Stimulated activated CD8-positive, alpha-beta memory T cell treated with anti-CD3 and anti-CD28 coated beads, Interleukin-7, amount 100 ng/mL, for 1 hour (primary cell): ENCODE results near the gene LRRC8D.
A peak's percentile ranks its signal among the peaks of the same experiment; 100 is the strongest.

Experiments used
- DNase-seq, 2 donors: peaks; one replicate each; pipeline ENCODE4 v3.0.0-alpha.2; 2020; ENCODE audit warnings: low read depth in 2 of 2

LRRC8D gene

DNA sequence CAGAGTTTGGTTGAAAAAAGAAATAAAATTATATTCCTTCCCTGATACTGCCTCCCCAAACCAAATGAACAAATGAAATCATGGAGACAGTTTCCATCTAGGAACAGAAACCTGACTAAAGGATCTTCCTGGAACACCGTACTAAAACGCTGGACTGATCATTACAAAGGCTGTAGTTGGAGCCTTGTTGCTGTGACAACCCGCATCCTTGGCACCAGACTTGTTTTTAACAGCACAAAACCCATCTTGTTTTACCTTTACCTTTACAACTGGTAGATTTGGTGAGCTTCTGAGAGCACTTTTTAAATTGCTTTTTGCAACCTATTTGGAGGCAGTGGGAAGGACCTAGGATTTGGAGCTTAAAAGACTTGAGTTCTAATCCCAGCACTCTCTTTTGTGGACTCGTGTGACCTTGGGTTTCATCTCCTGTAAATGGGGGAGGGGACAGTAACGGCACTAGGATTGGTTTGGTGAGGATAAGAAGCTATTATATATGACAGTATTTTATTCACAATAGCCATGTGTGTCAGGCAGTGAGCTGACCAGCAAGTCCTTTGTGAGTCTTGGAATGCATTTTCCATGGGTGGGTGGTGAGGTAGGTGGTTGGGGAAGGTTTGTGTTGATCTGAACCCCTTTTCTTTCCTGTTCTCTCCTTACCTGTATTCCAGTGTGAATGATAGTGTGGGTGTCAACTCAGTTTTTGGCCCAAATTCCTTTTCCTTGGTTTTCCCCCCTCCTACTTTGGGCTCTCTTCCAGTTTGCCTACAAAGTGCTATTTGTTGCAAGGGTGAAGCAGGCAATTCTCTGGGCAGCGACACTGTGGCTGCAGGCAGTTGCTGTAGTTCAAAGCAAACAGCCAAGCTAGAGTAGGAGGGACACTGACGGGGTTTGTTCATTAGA is 12.6 kb downstream of the LRRC8D start:
- DNase-seq = no peak

DNA sequence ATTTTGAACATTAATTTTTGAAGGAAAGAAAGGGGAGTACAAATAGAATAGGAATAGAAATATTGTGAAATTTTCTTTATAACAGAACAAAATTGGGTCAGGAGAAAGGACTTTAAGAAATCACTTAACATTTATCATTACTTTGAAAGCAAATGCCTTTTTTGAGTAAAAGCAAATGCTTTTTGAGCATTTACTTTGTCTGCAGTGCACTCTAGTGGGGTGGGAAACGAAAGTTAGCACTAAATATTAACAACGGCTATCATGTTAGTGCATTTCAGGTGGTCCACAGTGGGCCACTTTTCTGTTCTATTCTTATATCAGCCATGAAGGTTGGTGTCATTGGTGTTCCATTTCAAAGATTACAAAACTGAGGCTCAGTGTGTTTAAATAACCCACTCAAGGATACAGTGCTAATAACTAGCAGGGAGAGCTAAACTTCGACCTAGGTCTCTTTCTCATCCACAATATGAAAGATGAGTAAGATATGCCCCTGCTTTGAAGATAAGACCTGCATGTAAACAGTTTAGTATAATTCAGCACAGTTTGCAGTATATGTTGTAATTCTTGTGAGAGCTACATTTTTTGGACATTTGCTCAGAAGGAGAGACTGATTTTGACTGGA is 13.4 kb downstream of the LRRC8D start:
- DNase-seq = no peak

DNA sequence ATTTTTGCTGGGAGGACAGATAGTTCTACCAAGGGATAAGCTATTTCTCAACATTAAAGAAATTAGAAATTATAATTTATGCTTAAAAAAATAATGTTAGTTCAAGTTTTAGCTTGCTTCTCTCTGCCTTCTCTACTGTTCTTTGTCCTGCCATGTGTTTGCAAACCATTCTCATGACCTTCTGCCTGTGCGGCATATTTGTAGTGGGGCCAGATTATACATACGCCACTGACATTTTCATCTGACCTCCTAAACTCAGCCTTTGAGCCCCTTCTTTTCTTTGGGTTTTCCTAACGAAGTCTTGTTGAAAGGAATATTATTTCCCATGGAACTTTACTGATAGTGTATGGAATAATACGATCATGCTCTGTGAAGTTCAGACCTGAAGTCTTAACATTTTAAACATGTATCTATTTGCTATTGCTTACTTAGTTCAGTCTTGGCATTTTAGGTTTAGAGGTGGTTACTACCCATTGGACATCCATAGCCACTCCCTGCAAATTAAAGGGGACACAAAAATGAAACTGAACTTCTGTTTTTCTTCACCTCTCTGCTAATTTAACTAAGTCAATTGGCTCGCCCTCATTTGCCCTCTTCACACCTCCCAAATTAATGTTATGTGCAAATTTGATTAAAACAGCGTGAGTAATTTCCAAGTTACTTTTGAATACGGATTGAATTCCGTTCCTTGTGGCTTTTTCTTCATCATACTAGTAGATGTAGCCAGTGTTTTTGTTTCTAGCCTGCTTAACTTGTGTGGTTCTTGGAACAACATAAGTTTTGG is 15.6 kb downstream of the LRRC8D start:
- DNase-seq = no peak

DNA sequence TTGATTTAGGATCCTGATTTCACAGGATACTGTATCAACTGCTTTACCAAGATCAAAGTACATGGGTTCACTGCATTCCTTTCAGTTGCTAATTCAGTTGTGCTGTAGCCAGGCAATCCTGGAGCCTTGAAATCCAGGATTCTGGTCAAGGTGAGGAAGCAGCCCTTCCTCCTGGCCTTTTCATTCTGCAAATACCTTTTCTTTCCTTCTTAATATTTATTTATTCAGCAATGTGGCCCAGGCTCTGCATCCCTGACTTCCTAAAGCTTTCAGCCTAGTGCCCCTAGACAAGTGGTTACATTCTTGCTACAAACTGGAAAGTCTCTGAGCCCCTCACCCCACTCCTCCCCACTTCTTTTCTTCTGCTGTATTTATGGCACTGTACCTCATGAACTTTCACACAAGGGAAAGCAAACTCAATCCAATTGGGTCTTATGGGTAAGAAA is 16.2 kb downstream of the LRRC8D start:
- no peak for DNase-seq

DNA sequence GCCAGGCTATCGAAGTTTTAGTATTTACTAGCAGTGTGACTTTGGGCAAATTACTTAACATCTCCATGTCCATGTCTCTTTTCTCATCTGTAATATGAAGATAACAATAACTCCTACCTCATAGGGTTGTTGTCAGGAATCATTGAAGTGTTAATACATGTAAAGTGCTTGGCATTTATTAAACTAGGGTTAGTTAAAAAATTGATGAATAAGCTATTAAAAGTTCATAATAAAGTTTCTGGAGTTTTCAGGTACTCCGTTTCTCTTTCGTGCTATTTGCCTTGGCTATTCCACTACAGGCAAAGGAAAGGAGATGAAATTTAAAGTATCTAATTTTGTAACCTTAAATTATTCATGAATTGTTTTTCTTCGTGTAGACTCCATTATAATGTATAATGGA is 16.7 kb downstream of the LRRC8D start:
- DNase-seq = no peak

DNA sequence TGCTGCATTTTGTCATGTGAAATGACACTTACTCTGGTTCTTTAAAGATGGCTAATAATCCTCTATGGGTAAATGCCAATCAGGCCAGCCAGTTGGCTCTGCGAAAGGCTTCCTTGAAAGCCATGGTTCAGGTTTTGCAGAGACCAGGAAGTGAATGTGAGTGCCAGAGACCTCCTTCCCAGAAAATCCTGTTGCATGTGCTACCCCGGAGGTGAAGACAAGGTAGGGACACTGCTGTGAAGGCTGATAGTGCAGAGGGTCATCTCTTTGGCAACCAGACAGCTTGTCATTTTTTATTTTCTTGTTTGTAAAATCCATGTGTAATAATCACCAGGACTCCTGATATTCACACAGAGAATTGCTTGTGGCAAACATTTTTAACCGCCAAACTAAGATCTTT is 18.7 kb downstream of the LRRC8D start:
- DNase-seq = no peak

DNA sequence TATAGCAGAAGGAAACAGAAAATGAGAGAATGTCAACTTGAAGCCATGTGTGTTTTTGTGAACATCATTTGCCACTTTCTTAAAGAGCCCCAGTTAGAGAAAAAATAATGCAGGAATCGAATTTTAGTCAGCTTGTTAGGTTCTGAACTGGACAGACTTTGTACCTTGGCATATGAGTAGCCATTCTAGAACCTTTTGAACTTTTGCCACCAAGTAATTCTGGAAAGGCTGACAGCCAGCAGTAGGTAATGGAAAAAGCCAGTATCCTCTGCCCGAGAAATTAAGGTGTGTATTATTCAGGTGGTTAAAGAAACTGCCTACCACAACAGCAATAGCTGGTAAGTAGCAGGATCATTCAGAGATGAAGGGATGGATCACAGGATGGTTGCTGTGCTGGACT is 20.7 kb downstream of the LRRC8D start:
- no peak for DNase-seq

DNA sequence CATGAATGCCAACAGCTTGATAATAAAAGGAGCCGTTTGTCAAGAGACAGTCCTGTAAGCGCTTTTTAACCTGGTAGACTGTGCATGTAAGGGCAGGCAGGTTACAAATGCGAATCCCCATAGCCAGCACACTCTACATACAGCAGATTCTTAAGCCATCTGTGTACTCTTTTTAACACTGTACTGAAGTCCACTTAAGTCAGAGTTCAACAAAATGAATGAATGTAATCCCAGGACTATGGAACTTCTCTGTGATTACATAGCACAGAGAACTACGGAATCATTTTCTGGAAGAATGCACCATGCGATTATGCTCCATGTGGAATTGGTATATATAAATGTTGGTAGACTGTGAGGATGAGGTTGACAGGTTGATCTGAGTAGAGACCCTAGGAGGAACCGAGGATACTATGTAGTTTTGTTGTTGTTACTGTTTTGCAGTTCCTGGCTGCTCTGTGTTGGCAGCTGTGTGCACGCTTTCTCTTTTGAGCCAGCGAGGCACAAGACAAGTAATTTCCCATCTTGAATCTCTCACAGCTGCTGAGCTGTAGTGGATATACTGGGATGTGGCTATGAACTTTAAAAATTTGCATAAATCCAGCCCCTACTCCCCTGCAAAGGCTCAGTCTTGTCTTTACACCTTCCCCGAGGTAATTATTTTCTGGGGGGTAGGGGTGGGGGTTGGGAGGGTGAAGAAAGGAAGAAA is 21.9 kb downstream of the LRRC8D start:
- no peak for DNase-seq

DNA sequence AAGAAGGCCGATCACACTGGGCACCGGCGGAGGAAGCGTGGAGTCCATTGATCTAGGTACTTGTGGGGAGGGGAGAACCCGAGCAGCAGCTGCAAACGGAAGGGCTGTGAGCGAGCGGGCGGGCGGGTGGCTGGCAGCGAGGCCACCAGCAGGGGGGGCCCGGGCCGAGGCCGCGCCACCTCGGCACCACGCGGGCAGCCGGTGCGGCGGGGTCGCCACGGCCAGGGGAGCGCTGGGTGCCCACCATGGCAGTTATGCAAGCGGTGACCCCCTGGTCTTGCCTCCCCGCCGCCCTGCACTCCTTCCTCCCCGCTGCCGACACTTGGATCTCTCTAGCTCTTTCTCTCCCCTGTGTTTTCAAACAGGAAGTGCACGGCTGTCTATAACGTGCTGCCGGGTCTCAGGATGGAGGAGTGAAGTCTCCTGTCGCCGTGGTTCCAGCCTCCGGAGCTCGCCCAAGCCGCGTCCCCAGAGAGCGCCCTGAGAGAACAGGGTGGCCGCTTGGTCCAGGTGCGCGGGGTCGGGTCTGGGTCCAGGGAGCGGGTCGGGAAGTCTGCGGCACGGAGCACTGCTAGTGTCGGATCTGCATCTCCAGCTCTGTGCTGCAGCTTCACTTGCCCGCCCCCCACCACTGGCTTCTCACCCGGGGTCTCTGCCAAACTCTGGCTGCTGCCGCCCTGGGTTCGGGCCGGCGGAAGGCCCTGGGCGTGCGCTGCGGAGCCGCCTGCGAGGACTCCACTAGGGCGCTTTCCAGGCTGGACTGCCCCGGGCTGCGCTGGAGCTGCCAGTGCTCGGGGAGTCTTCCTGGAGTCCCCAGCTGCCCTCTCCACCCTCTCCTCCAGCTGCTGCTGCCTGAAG is 22.7 kb downstream of the LRRC8D start:
- peak; percentile 51 to 59 for DNase-seq

DNA sequence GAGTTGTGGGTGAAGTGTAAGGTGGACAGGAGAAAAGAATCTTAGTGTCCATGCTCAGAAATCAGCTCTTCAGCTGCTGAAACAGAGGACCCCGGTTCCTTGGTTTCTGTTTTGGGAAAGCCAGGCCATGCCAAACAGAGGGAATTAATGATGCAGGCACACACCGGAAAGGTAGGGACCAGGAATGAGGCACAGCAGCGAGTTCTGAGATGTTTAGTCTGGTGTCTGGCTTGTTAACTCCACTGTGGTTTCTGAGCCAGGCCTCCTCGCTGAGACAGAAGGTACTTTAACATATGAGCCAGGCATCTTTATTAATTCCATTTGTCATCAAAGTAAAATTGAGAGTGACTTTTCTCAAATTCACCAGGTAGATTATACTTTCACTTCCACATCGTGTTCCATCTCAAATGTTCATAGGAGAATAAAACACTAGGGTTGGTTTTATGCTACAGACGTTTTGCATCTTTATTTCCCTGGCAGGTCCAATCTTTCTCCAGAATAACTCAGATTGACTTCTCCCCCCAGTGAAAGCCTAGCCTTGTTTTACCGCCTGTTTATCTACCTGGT is 23.5 kb downstream of the LRRC8D start:
- no peak for DNase-seq

DNA sequence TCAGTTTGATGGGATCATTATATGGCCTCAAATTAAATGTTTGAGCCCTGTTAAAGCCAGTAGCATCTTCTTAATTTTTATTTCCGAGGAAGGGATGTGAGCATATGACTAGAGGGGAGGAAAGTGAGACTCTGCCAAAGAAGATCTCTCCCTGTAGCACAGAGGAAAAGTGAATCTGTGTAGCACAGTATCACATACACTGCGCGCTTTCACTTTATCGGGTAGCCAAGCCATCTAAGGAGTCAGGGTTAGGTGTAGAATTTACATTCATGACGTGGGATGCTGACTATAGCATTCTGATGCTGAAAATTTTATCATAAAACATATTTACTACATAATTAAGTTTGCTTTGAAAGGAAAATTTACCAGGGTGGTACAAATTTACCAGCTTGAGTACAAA is 24.0 kb downstream of the LRRC8D start:
- no peak for DNase-seq

DNA sequence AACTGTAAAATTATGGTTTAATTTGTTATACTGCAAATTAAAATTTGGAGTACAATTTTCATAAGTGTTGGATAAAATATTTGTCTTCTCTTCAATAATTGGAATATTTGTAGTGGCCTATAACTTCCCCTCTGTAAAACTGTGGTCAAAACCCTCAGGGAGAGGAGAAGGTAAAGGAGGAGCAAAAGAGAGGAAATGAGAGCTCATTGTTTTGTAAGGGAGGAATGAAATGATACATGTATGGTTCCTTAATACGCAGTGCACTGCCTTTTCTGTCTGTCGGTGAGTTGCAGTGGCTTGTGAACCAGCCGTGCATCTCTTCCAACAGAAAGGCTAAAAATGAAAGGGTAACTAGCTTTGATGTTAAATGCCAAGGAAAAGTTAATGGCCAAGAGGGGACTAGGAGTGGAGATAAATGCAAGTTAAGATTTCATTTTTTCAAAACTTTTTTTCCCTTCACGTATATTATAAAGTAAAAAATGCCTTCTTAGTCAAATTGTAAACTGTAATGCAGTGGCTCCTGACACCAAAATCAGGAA is 26.4 kb downstream of the LRRC8D start:
- no peak for DNase-seq

DNA sequence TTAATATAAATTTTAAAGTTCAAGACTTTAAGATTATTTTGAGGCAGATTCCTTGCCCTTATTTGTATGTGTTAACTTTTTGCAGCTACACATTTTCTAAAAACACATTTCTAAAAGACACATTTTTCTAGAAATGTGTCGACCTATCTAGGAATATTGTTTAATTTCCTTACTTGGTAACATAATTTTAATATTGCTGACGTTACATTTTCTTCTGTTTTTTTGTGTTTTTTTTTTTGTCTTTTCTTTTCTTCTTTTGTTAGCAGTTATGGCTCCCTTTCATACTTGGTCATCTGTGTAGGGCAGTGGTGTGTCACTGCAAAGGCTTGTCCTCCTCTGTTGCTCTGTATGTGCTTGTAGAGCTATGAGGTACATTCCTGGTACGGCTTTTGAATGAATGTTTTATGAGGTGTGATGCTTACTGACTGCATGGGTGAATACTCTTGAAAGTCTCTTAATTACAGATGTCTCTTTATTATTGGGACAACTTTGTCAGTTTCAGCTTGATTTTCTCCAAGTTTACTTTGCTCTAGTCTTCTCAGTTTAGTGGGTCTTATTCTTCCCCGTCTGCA is 30.1 kb downstream of the LRRC8D start:
- DNase-seq = no peak

DNA sequence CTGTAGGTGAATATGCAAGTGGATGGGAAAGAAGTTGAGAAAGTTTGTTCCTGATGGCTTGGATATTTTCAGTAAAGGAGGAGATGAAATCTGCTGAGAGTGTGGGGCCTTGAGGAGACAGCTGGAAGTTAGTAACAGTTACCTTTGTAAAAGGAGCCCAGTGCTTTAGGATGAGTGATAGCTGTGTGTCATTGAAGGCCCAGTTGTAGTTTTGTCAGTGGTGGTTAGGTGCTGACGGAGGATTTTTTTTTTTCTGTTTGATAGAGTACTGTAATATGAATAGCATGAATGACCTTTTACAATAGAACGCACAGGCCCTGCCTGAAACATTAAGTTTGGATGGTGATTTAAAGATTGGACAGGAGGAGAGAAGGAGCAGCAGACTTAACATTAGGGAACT is 33.3 kb downstream of the LRRC8D start:
- DNase-seq = no peak

DNA sequence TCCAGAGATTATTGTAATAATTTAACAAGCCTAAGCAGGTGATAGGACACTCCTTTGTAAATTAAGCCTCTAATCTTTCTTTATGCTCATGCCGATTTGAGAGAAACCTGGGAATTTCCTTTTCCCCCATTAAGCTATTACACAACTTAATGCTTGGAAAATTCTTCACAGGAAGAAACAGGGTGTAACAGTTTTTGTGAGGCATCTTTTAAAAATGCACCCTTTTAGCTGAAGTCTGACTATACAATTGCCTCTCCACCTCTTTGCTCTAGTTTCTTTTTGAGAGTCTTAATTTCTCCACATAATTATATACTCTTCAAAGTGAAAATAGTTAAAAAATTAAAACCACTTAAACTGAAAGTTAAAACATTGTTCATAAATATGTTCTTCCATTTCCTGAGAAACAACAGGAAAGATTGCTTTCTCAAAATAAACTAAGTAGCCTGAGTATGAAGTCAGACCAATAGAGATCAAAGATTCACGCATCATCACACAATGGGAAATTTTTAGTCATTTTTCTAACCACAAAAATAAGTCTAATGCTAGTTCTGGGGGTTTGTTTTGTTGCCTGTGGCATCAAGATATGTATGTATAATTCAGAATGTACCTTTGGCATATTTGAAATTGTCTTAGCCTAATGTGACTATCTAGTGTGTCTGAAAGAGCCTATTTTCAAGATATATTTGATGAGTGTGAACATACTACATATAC is 34.7 kb downstream of the LRRC8D start:
- DNase-seq = no peak

DNA sequence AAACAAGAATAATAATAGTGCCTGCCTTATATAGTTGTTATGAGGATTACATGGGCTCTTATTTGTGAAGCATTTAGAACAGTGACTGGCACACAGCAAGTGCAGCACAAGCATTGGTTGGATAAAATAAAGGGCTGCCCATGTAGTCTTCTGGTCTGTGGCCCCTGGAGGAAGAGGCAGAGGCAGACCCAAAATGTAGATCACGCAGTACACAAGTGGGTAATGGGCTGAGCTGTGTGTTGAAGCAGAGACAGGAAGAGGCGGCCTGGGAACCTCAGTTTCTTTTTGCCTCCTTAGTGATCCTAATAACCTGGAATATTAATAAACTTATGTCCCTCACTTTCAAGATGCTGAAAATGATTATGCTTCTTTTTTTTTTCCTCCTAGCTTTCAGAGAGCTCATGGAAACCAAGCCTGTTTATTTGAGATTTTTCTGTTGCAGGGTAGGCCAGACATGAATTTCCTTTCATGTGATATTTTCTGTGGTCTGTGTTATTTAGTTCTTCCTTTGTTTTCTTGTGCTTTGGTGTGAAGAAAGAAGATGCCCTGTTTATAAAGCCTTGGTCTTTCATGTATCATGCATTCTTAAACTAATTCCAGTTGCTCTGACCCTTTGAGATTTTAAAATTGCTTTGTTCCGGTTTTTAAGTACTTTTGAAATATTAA is 42.5 kb downstream of the LRRC8D start:
- no peak for DNase-seq

DNA sequence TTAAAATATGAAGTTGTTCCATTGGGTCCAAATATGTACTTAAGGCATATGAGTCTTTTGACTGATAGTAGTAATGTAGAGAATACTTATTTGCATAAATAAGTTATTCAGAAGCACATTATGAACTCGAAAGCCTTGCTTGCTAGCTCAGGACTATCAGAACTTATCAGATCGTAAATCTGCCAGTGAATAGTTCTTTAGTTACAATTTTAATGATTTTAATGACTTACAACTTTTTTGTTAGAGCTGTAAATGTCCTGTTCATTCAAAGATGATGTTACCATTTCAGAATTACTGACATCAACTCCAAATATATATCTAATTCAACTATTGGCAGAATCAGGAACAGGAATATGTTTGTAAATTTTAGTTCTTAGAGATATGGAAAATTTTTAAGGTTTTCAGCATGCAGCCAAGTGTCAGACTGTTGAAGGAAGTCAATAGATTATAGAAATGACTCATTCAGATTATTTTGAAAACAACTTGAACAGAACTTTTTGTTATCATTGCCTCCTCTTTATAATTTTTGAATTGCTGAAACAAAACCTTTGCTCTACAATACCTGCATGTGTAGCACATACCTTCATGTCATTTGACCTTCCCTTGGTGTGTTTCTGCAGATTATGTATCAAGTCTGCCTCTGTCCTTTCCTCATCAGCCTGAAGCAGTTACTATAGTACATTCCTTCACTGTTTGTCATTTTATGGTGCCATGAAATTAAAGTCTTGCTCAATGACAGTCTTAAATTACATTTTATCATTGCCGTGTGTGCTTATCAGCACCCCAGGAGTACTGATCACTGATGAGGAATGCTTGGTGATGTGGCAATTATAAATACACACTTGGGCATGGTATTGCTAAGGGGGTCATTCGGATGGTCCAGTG is 44.9 kb downstream of the LRRC8D start:
- DNase-seq = no peak

DNA sequence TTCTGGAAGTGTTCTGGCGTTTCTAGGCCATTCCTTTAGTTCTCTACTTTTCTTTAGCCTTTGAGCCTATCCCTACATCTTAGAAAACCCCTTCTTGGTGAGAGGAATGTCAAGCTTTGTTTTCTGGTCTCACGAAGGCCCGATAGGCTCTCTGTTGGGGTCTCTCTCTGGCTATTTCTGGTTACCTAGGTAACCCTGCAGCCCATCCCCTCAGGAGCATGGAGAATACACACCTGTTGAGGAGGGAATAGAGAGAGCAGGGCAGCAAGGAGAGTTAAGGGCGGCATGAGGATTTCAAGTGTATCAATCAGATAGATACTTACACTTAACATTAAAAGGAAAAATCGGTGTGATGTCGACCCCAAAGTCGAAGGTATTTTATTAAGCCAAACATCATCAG is 45.7 kb downstream of the LRRC8D start:
- no peak for DNase-seq
